HPDE6-E6E7 (cell line): ENCODE data around the gene MMP11.

Experiments used
- DNase-seq: peaks from one replicate; pipeline ENCODE4 v3.0.0; 2011; ENCODE audit warnings: missing footprints; ENCODE audit errors: extremely low spot score

The MMP11 gene

DNA sequence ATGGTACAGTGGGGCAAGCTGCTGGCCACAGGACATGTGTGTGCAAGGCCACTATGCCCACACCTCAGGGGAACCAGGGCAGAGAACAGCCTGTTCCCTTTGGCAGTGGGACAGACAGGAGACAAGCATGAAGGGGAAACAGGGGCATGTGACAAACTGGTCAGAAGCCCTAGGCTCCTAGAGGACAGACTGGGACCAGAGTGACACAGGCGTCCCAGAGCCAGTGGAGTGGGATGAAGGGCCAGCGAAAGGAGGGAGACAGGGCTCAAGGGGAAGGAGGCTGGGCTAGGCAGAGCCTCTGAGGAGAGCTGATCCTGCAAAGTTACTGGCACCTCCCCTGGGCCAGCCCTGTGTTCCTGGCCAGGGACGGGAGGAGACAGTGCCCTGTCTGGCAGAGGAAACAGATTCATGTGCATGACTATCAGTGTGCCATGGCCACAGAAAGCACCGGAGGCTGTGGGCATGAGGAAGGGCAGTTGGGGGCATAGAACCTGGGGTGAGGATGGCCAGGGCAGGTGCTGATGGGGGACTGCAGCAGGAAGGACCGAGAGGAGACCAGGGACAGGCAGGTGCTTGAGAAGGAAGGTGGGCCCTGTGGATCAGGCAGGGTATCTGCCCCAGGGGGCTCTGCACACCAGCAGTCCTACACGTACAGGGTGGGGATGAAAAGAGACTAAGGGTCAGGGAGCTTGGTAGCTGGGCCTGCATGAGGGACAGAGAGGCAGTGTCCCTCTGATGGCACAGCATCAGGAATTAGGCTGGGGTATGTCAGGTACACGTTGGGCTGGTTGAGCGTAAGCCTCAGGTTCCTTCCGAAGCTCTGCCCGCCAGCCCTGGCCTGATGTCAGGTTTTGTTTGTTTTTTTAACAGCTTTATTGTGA is 56.4 kb downstream of the MMP11 start:
- DNase-seq: no peak

DNA sequence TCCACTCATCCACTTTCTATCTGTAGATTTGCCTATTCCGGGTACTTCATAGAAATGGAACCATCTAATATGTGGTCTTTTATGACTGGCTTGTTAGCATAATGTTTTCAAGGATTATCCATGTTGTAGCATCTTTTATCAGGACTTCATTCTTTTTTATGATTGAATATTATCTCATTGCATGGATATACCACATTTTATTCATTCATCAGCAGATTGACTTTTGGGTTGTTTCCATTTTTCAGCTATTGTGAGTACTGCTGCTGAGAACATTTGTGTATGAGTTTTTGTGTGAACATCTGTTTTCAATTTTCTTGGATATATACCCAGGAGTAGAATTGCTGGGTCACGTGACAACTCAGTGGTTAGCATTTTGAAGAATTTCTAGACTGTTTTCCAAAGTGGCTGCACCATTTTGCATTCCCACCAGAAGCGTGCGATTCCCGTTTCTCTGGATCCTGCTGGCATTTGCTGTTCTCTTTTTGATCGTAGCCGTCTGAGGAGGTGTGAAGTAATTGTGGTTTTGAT is 57.3 kb downstream of the MMP11 start:
- DNase-seq: no peak

- no peak for DNase-seq
Measured at GRCh38 chr22:23831261-23831660, 58.6 kb downstream of the MMP11 start.

DNA sequence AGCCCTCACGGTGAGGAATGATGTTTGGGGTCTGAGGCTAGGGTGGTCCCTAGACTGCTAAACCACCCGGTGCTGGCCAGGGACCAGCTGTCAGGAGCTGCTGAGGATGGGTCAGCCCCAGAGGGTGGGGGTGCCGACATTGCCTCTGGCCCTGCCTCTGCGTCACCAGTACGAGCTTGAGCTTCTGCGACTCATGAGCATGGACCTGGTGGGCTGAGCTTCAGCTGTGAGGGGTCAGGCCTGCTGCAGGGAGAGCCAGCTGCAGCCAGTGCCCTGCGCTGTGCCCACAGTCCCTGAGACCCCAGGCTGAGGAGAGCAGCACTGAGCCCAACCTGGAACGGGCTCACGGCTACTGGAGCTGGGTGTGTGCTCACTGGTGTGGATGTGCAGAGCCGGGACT is 59.1 kb downstream of the MMP11 start:
- no peak for DNase-seq

DNA sequence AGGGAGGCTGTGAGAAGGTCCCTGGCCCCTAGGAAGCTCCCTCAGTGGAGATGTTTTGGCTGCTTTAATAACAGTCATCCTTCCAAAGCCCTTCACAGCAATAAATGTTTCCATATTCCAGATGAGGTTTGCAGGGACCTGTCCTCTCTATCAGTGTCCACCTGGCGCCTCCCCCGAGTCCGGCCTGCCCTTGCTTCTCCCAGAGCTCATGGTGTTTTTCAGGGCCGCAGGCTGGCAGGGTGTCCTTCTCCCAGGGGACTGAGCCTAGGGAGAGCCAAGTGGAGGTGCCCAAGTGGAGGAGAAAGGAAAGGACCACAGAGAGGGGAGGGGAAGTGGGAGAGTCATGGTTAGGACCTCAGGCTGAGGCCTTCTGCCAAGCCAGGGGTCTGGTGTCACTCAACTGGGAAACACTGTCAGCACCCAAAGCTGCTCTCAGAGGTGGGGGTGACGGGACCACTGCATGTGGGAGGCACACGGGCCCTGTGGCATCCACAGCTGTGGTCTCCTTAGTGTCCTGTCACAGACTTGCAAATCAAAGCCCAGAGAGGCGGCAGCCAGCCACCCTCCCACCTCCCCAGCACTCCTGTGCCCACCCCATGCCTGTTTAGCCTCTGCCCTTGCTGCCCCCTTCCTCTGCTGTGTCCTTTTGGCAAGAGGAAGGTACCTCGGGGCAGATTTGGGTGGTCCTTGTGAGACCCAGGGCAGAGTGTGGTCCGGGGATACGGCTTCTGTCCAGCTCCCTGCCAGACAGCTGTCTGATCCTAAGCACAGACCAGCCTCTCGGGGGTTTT is 59.8 kb downstream of the MMP11 start:
- DNase-seq: no peak

GRCh38 chr22:23833017-23833751 is 60.5 kb downstream of the MMP11 start:
- no peak for DNase-seq
